Activated T-cell treated with anti-CD3 and anti-CD28 coated beads, Interleukin-2, amount 50 U/mL, for 72 hours (primary cell): ENCODE measurements around the gene LPIN1. TPM values are rescaled to one million over a fixed set of nuclear protein-coding genes. Genes with fewer than 3 reads are reported as not detected.

Experiments
- ATAC-seq, 2 donors: fragments of 150-1000 bp; cut with Tn5 transposase; replicated peaks in 1 of 2; 2 replicates each; pipeline ENCODE4 v1.10.0; 2021; ENCODE audit warnings: moderate library complexity in 2 of 2, mild to moderate bottlenecking in 1 of 2
- DNase-seq, 2 donors: peaks; one replicate each; pipeline ENCODE4 v3.0.0; 2021 to 2022; ENCODE audit warnings: mixed read lengths in 1 of 2
- H3K27ac Mint-ChIP-seq: one replicate; pipeline ENCODE4 v1.8.0; 2022; ENCODE audit warnings: mild to moderate bottlenecking, moderate library complexity, mixed read lengths
- H3K27me3 Mint-ChIP-seq: one replicate; pipeline ENCODE4 v1.8.0; 2022; ENCODE audit warnings: low read depth, mixed read lengths
- H3K36me3 Mint-ChIP-seq, 2 donors: one replicate each; pipeline ENCODE4 v1.8.0; 2022; ENCODE audit warnings: mixed read lengths in 2 of 2, mild to moderate bottlenecking in 1 of 2; ENCODE audit not compliant: insufficient read depth in 2 of 2
- H3K4me1 Mint-ChIP-seq: one replicate; pipeline ENCODE4 v1.8.0; 2022; ENCODE audit warnings: low read depth, mixed read lengths
- H3K4me3 Mint-ChIP-seq, 2 donors: one replicate each; pipeline ENCODE4 v1.8.0; 2022; ENCODE audit warnings: mild to moderate bottlenecking in 2 of 2, mixed read lengths in 2 of 2, moderate library complexity in 2 of 2
- H3K9me3 Mint-ChIP-seq, 2 donors: one replicate each; pipeline ENCODE4 v1.8.0; 2022; ENCODE audit warnings: mixed read lengths in 2 of 2
- total RNA-seq, 2 donors: library from RNA; stranded (reverse); gene quantifications; one replicate each; pipeline ENCODE4 v1.2.3, GENCODE V29; 2022

LPIN1 gene
- total RNA-seq, 2 donors from 2014 or later = 45.4 to 63.2 TPM

DNA sequence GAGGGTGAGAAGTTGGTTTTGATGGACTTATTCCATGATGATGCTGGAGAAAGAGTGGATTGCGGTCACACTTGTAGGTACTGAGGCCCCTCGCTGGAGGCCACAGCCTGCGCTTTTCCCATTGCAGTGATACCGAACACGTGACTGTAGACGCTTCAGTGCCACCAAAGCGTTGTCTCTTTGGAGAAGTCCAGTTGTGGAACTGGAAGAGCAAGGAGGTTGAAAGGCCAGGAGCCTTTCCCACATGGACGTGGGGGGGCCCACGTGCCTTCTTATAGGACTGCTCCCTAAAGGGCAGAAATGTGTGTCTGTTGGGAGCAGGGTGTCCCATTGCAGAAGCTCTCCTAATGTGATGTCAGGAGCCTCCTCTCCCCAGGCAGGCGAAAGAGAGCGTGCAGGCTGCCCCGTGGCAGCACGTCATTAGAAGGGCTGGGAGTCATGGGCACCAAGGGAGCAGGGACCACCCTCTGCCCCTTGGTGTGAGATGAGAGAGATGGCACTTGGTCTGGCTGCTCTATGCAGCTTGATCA, 31.5 kb downstream of the LPIN1 start:
- H3K27me3 Mint-ChIP-seq = no peaks in the 10 kb centered on the region
- H3K4me3 Mint-ChIP-seq = peak overlapping the region; percentile 69 to 71
- H3K4me1 Mint-ChIP-seq = peaks cover 54% of the 10 kb centered on the region
- ATAC-seq (no peak), DNase-seq (no peak)
- H3K36me3 Mint-ChIP-seq = peaks cover 8 to 35% of the 10 kb centered on the region in 2 donors
- no peaks in the 10 kb centered on the region for H3K9me3 Mint-ChIP-seq
- peak overlapping the region; percentile 47 for H3K27ac Mint-ChIP-seq

DNA sequence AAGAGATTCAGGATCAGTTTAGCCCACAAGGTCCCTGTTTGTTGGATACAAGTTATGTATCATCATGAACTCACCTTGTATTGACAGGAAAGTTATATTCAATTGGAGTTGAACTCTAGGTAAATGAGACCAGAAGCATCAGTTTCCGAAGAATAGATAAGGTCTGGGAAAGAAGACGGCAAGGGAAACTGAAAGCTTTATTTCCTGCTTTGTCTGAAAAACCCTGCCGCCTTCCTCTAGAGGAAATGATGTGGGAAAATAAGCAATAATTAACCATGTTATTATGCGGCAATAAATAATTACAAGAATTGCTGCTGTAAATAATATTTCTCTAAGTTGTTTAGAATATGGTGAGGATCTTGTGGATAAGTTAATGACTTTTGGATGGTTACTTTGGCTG, 32.0 kb downstream of the LPIN1 start:
- H3K36me3 Mint-ChIP-seq = peaks cover 8 to 36% of the 10 kb centered on the region in 2 donors
- H3K4me3 Mint-ChIP-seq = peak overlapping the region; percentile 69 to 71
- no peaks in the 10 kb centered on the region for H3K27me3 Mint-ChIP-seq
- DNase-seq = no peak
- no peak for ATAC-seq
- H3K9me3 Mint-ChIP-seq = no peaks in the 10 kb centered on the region
- peaks cover 53% of the 10 kb centered on the region for H3K4me1 Mint-ChIP-seq
- peak overlapping the region; percentile 47 for H3K27ac Mint-ChIP-seq

DNA sequence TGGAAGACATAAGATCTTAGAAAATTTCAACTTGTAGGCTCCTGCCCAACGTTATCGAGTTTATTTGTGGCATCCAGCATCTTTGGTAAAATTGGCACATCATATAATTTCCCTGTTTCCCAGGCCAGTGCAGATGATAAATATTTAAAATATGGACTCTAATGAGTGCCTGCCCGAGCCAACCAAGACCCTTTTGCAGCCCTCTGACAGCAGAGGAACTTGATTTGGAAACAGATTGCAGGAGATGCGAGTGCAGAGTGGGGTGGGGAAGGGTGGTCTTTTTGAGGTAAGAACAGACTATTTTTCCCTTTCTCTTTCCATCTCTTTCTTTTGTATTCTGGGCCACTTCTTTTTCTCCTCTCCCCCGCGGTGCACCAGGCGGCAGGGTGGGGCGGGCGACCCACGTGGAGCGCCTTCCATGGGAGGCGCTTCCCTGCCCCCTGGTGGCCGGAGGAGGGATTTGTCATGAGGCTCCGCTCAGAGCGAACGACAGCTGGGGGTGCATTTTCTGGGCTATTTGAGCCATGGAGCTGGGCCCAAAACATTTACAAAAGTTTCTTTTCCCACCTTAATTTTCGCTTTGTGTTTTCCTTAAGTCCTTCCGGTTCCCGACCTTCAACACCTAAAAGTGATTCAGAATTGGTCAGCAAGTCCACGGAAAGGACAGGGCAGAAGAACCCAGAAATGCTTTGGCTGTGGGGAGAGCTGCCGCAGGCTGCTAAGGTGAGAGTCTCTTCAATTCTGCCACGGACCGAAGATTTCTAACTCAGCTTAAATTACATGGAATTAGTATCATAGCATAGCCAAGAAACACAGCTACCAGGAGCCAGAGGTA, 32.7 kb downstream of the LPIN1 start:
- DNase-seq = peak; percentile 86 to 89
- no peak overlapping the region for H3K27ac Mint-ChIP-seq
- peaks cover 7 to 34% of the 10 kb centered on the region in 2 donors for H3K36me3 Mint-ChIP-seq
- ATAC-seq = peak; percentile 90 to 91
- H3K9me3 Mint-ChIP-seq = no peaks in the 10 kb centered on the region
- peak overlapping the region; percentile 69 to 71 for H3K4me3 Mint-ChIP-seq
- H3K27me3 Mint-ChIP-seq = no peaks in the 10 kb centered on the region
- peaks cover 46% of the 10 kb centered on the region for H3K4me1 Mint-ChIP-seq

DNA sequence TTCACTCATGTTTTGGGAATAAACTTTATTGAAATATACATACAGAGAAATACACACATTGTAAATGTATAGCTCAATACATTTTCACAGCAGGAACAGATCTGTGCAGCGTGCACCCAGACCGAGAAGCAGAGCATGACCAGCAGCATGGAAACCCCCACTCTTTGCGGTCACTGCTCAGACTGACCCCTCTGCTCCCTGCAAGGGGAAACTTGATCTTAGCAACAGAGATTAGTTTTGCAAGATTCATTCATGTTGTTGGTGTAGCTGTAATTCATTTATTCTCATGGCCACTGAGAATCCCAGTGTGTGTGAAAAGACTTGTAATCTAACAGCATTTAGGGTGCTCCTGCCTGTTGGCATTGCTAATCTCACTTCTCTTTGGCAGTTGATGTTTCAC, 35.2 kb downstream of the LPIN1 start:
- H3K4me3 Mint-ChIP-seq = no peak overlapping the region
- H3K36me3 Mint-ChIP-seq = peaks cover 0 to 25% of the 10 kb centered on the region in 2 donors
- H3K27ac Mint-ChIP-seq = peak overlapping the region; percentile 1
- H3K27me3 Mint-ChIP-seq = no peaks in the 10 kb centered on the region
- DNase-seq = no peak
- ATAC-seq = no peak
- peaks cover 26% of the 10 kb centered on the region for H3K4me1 Mint-ChIP-seq
- H3K9me3 Mint-ChIP-seq = no peaks in the 10 kb centered on the region

DNA sequence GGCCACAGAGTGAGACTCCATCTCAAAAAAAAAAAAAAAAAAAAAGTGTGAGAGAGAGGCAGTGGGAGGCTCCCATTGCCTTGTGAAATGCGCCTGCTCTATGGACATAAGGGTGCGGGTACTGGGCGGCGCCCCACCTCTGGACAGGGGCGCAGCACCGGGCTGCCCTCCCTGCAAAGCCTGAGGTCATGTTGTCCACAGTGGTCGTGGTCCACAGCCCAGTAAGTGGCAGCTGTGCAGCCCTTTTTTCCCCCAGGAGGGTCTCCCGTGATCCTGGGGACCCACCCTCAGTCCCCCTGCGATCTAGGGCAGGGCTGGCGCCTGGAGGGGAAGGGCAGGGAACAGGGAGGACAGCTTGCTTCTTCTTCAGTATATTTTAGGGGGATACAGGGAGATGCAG, 37.8 kb downstream of the LPIN1 start:
- no peak overlapping the region for H3K4me3 Mint-ChIP-seq
- H3K27ac Mint-ChIP-seq = no peak overlapping the region
- DNase-seq = no peak
- peaks cover 5% of the 10 kb centered on the region for H3K4me1 Mint-ChIP-seq
- H3K27me3 Mint-ChIP-seq = no peaks in the 10 kb centered on the region
- no peaks in the 10 kb centered on the region for H3K9me3 Mint-ChIP-seq
- ATAC-seq = no peak
- H3K36me3 Mint-ChIP-seq = peaks cover 4 to 29% of the 10 kb centered on the region in 2 donors

DNA sequence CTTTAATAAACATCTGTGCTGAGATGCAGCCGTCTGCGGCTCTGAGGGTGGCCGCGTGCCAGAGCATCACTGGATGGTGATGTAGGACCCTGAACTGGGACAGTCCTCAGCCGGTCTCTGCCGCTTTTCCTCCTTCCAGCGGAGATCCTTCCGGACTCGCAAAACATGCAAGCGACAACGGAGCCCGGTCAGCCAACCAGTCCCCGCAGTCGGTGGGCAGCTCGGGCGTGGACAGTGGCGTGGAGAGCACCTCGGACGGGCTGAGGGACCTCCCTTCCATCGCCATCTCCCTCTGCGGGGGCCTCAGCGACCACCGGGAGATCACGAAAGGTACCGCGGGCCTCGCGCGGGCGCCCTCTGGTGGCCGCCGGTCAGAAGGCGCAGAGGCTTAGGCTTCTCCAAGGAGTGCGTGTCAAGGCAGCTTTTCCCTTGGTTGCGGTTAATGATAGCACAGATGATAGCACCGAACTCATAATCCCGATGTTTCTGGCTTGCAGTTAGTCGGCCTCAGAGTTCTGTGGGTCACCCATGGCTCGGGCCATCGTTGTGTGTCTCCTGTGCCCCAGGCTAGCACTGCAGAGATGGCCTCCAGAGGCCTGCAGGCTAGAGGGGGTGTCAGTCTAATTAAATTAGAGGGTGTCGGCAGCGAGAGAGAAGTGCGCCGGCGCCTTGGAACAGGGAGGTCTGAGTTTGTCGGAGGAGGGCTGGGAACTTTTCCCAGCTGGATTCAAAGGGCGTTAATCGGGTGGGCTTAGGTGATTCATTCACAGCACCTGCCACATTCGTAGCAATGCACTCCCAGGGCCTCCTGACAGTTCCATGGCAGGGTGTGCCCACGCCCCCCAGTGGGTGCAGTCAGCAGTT, 38.5 kb downstream of the LPIN1 start:
- peaks cover 6 to 24% of the 10 kb centered on the region in 2 donors for H3K36me3 Mint-ChIP-seq
- no peaks in the 10 kb centered on the region for H3K27me3 Mint-ChIP-seq
- ATAC-seq (peak; percentile 46 to 48), DNase-seq (peak; percentile 41 to 54)
- no peaks in the 10 kb centered on the region for H3K4me1 Mint-ChIP-seq
- H3K27ac Mint-ChIP-seq = no peak overlapping the region
- no peaks in the 10 kb centered on the region for H3K9me3 Mint-ChIP-seq
- no peak overlapping the region for H3K4me3 Mint-ChIP-seq

DNA sequence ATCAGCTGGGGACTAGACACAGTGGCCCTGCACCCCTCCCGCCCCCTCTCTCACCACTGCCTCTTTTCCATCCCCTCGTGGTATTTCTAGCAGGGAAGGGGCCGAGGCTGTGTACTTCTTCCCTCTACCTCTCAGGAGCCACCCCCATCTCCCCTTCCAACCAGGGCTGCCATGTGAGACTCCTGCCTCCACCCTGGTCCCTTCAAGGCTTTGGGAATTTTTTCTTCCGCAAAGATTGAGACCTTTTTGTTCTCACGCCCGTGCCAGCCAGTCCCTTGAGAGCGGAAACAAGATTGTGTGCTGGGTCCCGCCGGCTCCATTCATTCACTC, 39.1 kb downstream of the LPIN1 start:
- H3K27ac Mint-ChIP-seq = no peak overlapping the region
- H3K9me3 Mint-ChIP-seq = no peaks in the 10 kb centered on the region
- peaks cover under 1% of the 10 kb centered on the region for H3K4me1 Mint-ChIP-seq
- DNase-seq (no peak), ATAC-seq (no peak)
- H3K36me3 Mint-ChIP-seq = peaks cover 9 to 21% of the 10 kb centered on the region in 2 donors
- H3K27me3 Mint-ChIP-seq = no peaks in the 10 kb centered on the region
- no peak overlapping the region for H3K4me3 Mint-ChIP-seq

DNA sequence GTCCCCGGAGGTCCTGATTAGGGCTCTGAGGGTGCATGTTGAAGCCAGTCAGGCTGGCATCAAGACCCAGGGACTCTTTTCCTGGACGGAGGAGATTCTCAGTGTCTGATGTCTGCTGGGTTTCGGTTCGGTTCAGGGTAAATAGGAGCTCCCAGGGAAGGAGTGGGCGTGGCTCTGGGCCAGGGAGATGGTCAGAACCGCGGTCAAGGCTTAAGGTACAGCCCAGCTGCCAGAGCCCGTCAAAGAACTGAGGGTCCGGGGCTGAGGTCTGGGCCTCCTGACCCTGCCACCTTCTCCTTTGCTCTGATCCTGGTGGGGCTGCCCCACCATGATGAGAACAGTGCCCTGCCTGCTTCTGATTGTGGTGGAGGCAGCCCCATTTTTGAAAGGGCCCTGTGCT, 39.8 kb downstream of the LPIN1 start:
- DNase-seq (no peak), ATAC-seq (no peak)
- no peaks in the 10 kb centered on the region for H3K9me3 Mint-ChIP-seq
- H3K4me3 Mint-ChIP-seq = no peak overlapping the region
- H3K27me3 Mint-ChIP-seq = no peaks in the 10 kb centered on the region
- H3K27ac Mint-ChIP-seq = no peak overlapping the region
- peaks cover 5% of the 10 kb centered on the region for H3K4me1 Mint-ChIP-seq
- peaks cover 9 to 24% of the 10 kb centered on the region in 2 donors for H3K36me3 Mint-ChIP-seq

DNA sequence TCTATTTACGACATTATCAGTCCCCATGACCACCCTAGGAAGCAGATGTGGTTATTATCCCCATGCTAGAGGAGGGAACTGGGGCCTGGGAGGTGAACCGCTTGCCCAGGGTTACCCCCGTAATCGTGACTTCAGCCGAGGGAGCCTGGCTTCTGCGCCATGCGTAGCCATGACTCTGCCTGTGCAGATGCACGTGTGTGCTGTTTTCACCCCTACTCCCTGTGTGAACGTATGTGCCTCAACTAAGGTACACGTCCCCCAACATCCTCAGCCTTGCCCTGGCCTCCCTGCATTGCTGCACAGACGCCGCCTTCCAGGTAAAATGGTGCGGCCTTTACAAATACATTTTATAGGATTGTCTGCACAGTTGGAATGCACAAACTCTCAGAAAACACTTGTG, 40.2 kb downstream of the LPIN1 start:
- ATAC-seq (no peak), DNase-seq (no peak)
- H3K4me1 Mint-ChIP-seq = peaks cover 5% of the 10 kb centered on the region
- H3K36me3 Mint-ChIP-seq = peaks cover 10 to 25% of the 10 kb centered on the region in 2 donors
- no peak overlapping the region for H3K27ac Mint-ChIP-seq
- no peaks in the 10 kb centered on the region for H3K27me3 Mint-ChIP-seq
- H3K4me3 Mint-ChIP-seq = no peak overlapping the region
- H3K9me3 Mint-ChIP-seq = no peaks in the 10 kb centered on the region

DNA sequence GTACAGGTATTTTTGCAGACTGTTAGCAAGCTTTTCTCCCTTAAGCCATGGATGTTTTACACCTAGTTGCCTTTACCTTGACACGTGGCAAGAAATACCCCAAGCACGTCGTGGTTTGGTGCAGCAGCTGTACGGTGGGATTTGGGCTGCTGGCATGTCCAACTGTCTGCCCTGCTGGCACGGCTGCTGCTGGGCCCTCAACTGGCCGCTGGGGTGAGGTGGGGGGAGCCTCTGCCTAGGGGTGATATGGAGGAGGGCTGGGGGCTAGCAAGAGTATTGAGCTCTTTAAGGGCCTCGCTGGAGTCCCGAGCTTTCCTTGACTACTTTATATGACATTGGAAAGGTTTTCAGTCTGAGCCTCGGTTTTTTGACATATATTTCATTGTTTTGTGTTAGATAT, 41.6 kb downstream of the LPIN1 start:
- H3K9me3 Mint-ChIP-seq = no peaks in the 10 kb centered on the region
- H3K27ac Mint-ChIP-seq = no peak overlapping the region
- H3K36me3 Mint-ChIP-seq = peaks cover 17 to 28% of the 10 kb centered on the region in 2 donors
- no peak for ATAC-seq
- DNase-seq = no peak
- no peak overlapping the region for H3K4me3 Mint-ChIP-seq
- H3K4me1 Mint-ChIP-seq = peaks cover 5% of the 10 kb centered on the region
- H3K27me3 Mint-ChIP-seq = no peaks in the 10 kb centered on the region

DNA sequence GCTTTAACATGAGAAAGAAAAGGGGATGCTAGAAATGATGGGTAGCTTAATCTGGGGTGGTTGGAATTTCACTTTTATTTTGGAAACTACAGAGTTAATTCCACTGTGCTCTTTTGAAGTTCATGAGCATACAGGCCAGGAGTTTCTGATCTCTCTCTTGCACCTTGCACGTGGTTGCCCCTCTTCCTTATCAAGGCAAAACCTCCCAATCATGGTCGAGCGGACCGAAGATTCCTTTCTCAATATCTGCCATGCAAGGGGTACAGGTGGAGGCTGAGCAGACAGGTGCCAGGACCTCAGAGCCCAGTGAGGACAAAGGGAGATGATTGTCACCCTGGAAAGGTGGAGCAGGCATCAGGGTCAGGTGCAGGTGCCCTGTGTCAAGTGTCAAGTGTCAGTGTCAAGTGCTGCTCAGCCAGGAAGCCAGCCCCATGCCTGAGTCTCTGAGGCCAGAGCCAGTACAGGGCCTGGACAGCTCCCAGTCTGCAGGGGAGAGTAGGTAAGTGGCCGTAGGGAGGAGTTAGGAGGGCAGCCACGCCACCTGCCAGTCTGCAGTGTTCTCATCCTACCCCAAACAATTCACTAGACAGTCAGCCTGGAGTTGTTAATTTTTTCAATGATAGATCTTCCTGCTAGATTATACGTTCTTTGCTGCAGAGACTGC, 42.2 kb downstream of the LPIN1 start:
- H3K4me3 Mint-ChIP-seq = no peak overlapping the region
- no peaks in the 10 kb centered on the region for H3K27me3 Mint-ChIP-seq
- H3K27ac Mint-ChIP-seq = no peak overlapping the region
- DNase-seq (no peak), ATAC-seq (no peak)
- H3K9me3 Mint-ChIP-seq = no peaks in the 10 kb centered on the region
- peaks cover 23 to 32% of the 10 kb centered on the region in 2 donors for H3K36me3 Mint-ChIP-seq
- peaks cover 5% of the 10 kb centered on the region for H3K4me1 Mint-ChIP-seq

DNA sequence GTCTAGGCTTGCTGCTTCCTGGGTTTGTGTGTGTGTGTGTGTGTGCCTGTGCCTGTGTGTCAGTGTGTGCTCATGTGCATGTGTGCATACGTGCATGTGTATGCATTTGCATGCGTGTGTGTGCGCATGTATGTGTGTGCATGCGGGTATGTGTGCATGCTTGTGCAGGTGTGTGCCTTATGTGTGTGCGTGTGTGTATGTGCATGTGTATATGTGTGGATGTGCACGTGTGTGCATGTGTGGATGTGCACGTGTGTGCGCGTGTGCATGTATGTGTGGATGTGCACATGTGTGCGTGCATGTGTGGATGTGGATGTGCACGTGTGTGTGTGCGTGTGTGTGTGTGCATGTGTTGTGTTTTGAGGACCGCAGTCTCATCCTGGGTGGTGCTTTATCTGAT, 42.8 kb downstream of the LPIN1 start:
- peaks cover 5% of the 10 kb centered on the region for H3K4me1 Mint-ChIP-seq
- ATAC-seq (no peak), DNase-seq (no peak)
- H3K27me3 Mint-ChIP-seq = no peaks in the 10 kb centered on the region
- no peaks in the 10 kb centered on the region for H3K9me3 Mint-ChIP-seq
- H3K36me3 Mint-ChIP-seq = peaks cover 23 to 31% of the 10 kb centered on the region in 2 donors
- no peak overlapping the region for H3K27ac Mint-ChIP-seq
- no peak overlapping the region for H3K4me3 Mint-ChIP-seq

DNA sequence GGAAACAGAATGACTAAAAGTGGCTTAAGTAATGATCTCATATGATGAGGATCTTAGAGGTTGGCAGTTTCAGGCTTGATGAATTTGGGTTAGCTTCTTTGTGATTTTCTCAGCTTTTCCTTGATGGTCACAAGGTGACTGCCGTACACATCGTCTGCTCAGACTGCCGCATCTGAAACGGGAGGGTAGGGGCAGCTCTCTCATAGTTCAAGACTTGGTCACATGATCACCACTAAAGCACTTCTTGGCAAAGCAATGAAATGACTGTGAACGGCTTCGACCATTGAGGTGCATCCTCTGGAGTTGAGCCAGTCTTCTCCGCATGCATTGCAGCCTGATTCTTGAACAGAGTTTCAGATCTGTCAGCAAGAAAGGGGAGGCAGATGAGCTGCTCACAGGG, 43.8 kb downstream of the LPIN1 start:
- Mint-ChIP-seq H3K4me3 (no peak overlapping the region), H3K9me3 (no peaks in the 10 kb centered on the region), H3K27ac (no peak overlapping the region), H3K27me3 (no peaks in the 10 kb centered on the region), H3K4me1 (peaks cover 5% of the 10 kb centered on the region), H3K36me3 (peaks cover 23 to 36% of the 10 kb centered on the region in 2 donors)
- DNase-seq (no peak), ATAC-seq (peak in 1 of 2 donors; percentile 57)
